Suppressor macrophage treated with lipopolysaccharide for 1 hour (primary cell): Measurements from ENCODE around the gene P4HA2.

Experiments
- DNase-seq, 3 donors: peaks; one replicate each; pipeline ENCODE4 v3.0.0-alpha.2; 2020 to 2022

P4HA2 gene

GRCh38 chr5:132222649-132223038, 5.0 kb downstream of the P4HA2 start:
- DNase-seq: no peak

DNA sequence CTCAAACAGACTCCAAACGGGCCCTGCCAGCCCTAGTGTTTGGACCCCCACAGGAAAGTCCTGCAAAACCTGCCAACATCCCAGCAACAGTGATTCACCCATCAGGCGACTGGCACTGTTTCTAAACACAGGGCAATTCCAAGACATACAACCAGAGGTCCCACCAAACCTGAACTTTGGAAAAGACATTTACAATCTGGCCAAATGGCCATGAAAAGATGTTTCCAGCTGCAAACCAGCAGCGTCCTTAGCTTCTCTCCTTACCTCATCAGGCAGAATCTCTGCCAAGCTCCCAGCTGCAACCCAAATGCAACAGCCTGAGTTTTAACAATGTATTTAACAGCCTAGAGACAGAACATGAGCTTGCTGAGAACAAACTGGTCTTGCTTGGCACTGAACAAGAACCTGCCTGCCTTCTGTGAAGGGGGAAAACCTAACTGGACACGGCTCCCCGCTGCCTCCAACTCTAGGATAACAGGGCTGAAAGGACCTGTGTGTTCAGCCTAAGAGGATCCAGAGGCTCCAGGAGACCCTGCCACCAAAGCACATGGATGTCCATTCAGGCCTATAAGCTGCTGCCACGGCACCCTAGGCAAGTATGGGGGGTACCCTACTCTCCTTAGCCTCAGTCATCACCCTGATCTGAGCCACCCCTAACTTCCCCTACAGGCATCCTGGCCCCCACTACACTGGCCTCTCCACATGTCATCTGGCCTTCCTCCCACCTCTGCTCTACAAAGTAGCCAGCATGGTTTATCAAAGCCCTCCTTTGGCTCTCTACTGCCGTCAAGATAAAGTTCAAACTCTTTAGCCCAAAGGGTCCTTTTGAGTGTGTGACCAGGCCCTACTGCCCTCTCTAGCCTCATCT, 5.6 kb downstream of the P4HA2 start:
- DNase-seq: no peak

GRCh38 chr5:132220491-132220890, 7.2 kb downstream of the P4HA2 start:
- no peak for DNase-seq

- DNase-seq: no peak
Observed at GRCh38 chr5:132219981-132220380, 7.7 kb downstream of the P4HA2 start.

- no peak for DNase-seq
Observed at GRCh38 chr5:132219289-132219970, 8.2 kb downstream of the P4HA2 start.

GRCh38 chr5:132218321-132218720, 9.3 kb downstream of the P4HA2 start:
- no peak for DNase-seq

- DNase-seq: no peak
Observed at GRCh38 chr5:132215329-132215728, 12.3 kb downstream of the P4HA2 start.

- DNase-seq: no peak
Observed at GRCh38 chr5:132214491-132214890, 13.2 kb downstream of the P4HA2 start.

DNA sequence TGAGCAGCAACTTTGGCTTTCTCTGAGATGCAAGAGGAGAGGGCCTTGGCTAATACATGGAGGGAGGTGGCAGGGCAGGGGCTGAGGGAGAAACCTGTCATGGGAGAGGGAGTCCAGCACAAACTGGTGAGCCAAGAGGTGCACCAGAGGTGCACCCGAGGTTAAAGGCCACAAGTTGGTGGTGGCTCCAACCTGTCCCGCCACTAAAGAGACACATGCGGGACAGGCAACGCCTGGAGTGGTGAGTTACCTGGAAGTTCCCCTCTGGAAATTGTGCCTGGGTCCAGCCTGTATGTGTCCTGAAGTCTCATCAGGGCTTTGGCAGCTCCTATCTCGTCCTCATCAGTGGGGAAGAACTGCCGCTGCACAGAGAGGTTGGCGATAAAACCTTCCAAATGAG, 14.0 kb downstream of the P4HA2 start:
- DNase-seq: no peak

- DNase-seq: no peak
Observed at GRCh38 chr5:132211787-132212186, 15.9 kb downstream of the P4HA2 start.

- DNase-seq: no peak
Observed at GRCh38 chr5:132210944-132211343, 16.7 kb downstream of the P4HA2 start.

GRCh38 chr5:132209901-132210545, 17.6 kb downstream of the P4HA2 start:
- DNase-seq: no peak

DNA sequence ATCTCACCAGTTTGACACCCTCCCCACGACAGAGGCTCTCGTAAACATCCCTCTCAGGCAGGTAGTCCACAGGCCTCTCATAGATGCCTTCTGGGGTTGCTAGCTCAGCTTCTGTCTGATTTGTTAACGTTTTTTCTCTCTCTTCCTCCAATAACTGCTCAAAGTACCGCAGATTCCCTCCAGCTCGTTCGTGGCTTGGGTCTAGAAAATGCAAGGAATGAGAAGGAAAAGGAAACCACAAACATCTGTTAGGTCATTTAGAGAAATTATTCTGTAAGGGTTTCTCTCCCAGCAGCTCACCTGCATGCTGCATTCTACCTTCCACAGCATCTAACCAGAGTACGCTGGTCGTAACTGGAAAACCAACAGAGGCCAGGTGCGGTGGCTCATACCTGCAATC, 18.5 kb downstream of the P4HA2 start:
- DNase-seq: no peak

- no peak for DNase-seq
Observed at GRCh38 chr5:132207778-132208177, 19.9 kb downstream of the P4HA2 start.

- no peak for DNase-seq
Observed at GRCh38 chr5:132206782-132207181, 20.9 kb downstream of the P4HA2 start.

DNA sequence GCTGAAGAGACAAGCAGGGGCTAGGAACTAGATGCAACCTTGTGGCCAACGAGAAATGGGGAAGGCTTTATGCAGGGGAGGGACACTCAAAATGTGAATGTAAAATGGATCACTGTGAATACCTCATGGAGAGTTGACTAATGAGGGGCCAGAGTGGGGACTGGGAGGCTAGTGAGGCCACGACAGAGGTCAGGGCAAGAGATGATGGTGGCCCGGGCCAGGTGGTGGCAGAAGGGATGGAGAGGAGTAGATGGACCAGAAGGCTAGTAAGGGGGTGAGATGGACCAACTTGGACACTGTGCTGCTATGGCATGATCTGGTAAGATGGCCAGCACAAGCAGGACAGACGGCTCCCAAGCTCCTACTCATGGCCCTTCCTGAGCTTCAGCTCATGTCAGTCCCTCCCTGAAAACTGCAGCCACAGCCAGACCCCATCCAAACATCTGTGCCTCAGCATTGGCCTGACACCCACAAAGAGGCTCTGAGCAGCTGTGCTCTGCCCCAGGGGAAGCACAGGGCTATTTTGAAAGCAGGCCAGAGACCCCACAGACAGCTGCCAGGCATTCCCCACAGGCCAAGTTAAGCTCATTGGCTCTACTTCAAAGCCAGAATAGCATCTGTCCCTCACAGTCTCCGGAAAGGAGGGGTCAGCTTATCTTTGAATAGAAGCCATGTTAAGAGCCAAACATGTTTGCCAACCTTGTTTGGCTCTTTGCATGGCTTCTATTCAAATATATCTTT, 22.1 kb downstream of the P4HA2 start:
- no peak for DNase-seq

GRCh38 chr5:132204371-132205135, 23.1 kb downstream of the P4HA2 start:
- DNase-seq: no peak

- no peak for DNase-seq
Observed at GRCh38 chr5:132203916-132204315, 23.7 kb downstream of the P4HA2 start.

DNA sequence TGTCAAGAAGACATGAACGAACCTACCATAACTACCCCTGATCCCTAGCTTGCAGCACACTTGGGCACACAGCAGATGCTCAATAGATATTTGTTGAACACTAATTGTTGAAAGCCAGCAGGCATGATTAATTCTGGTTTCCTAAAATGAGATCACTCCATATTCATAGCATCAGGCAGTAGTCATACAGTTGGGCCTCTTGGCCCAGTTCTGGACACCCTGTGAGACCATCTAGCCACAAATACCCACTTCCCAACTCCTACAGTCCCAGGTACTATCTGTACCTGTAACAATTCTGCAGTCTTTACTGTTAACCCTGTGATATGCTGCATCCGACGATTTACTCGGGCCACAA, 24.2 kb downstream of the P4HA2 start:
- DNase-seq: no peak

- DNase-seq: no peak
Observed at GRCh38 chr5:132202711-132203463, 24.8 kb downstream of the P4HA2 start.

- DNase-seq: no peak
Observed at GRCh38 chr5:132199116-132199680, 28.5 kb downstream of the P4HA2 start.
